ENCODE measurements around the gene PCDHB8.
"Not testable (repeated sequence)": the region's sequence is repeated elsewhere in the genome, so short reads cannot be mapped to it uniquely, and the experiment has no call there.

Gene PCDHB8

GRCh38 chr5:141184117-141184855, 6.7 kb downstream of the PCDHB8 start:
- not testable (repeated sequence) for DNase-seq (ENCODE audit: low read depth in 2 of 2)

- no peak for DNase-seq (ENCODE audit: low read depth in 2 of 2)
Measured at GRCh38 chr5:141186897-141187512, 9.4 kb downstream of the PCDHB8 start, which contains the start of gene PCDHB9. Gene PCDHB9 (plus strand): TSS chr5:141187161. CDS start chr5:141187319, 158 bp downstream.

GRCh38 chr5:141188682-141189081, 11.1 kb downstream of the PCDHB8 start:
- not testable (repeated sequence) for DNase-seq (ENCODE audit: low read depth in 2 of 2)

- DNase-seq (ENCODE audit: low read depth in 2 of 2): not testable (repeated sequence)
Measured at GRCh38 chr5:141189131-141189530, 11.5 kb downstream of the PCDHB8 start.

DNA sequence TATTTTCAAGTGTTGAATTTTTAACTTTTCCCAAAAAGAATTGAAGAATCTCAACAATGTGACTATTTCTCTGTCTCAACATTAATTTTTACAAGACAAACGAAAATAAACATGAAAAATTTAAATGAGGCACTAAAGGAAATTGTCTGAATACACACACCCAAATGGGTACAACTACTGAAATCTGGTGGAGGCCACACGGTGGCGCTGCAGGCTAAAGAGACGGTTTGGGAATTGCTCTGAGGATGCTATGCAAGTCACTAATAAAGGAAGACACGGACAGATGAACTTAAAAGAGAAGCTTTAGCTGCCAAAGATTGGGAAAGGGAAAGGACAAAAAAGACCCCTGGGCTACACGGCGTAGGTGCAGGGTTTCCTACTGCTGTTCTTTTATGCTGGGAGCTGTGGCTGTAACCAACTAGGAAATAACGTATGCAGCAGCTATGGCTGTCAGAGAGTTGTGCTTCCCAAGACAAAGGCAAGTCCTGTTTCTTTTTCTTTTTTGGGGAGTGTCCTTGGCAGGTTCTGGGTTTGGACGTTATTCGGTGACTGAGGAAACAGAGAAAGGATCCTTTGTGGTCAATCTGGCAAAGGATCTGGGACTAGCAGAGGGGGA, 14.6 kb downstream of the PCDHB8 start, which contains the start of gene PCDHB10:
TSS of gene PCDHB10 (plus strand) at position 244 of the 616 bp plus-strand sequence. CDS start at position 444, 200 bp downstream.
- DNase-seq (ENCODE audit: low read depth in 2 of 2): no peak

GRCh38 chr5:141194332-141194731, 16.7 kb downstream of the PCDHB8 start:
- DNase-seq (ENCODE audit: low read depth in 2 of 2): not testable (repeated sequence)

DNA sequence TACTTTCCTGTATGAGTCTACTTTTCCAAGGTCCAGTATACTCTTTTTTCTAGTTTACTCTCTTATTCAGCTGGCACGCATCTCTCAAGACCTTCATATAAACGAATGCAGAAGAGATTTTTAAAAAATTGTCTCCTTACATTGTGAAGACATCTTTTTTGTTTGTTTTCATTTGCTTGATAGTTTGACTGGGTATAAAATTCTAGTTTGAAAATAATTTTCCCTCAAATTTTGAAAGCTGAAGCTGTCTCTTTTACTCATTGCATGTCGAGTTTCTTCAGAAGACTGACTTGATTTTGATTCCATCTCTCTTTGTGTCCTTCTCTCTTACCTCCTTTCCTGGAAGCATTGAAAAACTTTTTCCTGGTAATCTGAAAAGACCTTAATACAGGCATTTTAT, 18.8 kb downstream of the PCDHB8 start:
- no peak for DNase-seq (ENCODE audit: low read depth in 2 of 2)

DNA sequence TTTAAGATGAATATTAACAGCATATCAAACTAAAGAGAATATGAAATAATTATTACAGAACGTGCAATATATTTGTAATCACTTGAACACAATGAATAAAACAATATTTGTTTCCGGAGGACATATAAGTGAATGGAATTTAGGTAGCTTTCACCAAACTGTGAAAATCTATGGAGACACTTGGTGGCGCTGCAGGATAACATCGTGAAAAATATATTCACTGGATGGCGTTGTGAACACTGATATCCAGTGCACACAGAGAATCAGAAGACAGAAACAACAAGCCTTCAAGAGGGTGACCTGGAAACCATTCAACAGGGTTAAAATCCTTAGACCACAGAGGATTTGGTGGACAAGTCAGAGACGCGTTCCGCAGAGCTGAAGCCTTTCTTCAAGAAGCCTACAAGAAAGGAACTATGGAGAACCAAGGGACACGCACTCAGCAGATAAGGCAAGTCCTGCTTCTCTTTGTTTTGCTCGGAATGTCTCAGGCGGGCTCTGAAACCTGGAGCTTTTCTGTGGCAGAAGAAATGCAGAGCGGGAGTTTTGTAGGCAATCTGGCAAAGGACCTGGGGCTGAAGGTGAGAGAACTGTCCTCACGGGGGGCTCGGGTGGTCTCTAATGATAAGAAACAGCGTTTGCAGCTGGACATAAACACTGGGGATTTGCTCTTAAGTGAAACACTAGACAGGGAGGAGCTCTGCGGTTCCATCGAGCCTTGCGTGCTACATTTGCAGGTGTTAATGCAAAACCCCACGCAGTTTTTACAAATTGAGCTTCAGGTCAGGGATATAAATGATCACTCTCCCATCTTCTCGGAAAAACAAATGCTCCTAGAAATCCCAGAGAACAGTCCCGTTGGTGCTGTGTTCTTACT, 22.0 kb downstream of the PCDHB8 start, which contains the start of gene PCDHB11:
TSS of gene PCDHB11 (plus strand) at position 269 of the 877 bp plus-strand sequence. CDS start at position 417, 148 bp downstream.
- DNase-seq (ENCODE audit: low read depth in 2 of 2): no peak

DNA sequence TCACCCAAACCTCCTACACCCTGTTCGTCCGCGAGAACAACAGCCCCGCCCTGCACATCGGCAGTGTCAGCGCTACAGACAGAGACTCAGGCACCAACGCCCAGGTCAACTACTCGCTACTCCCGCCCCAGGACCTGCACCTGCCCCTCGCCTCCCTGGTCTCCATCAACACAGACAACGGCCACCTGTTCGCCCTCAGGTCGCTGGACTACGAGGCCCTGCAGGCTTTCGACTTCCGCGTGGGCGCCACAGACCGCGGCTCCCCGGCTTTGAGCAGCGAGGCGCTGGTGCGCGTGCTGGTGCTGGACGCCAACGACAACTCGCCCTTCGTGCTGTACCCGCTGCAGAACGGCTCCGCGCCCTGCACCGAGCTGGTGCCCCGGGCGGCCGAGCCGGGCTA, 23.5 kb downstream of the PCDHB8 start:
- DNase-seq (ENCODE audit: low read depth in 2 of 2): not testable (repeated sequence)

GRCh38 chr5:141201646-141202045, 24.1 kb downstream of the PCDHB8 start:
- DNase-seq (ENCODE audit: low read depth in 2 of 2): not testable (repeated sequence)

GRCh38 chr5:141208478-141208877, 30.9 kb downstream of the PCDHB8 start, which contains the start of gene PCDHB12:
Gene PCDHB12 (plus strand): TSS chr5:141208719. CDS start chr5:141208908, 189 bp downstream.
- no peak for DNase-seq (ENCODE audit: low read depth in 2 of 2)

DNA sequence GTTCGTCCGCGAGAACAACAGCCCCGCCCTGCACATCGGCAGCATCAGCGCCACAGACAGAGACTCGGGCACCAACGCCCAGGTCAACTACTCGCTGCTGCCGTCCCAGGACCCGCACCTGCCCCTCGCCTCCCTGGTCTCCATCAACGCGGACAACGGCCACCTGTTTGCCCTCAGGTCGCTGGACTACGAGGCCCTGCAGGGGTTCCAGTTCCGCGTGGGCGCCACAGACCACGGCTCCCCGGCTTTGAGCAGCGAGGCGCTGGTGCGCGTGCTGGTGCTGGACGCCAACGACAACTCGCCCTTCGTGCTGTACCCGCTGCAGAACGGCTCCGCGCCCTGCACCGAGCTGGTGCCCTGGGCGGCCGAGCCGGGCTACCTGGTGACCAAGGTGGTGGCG, 32.7 kb downstream of the PCDHB8 start:
- DNase-seq (ENCODE audit: low read depth in 2 of 2): not testable (repeated sequence)

GRCh38 chr5:141210849-141211248, 33.3 kb downstream of the PCDHB8 start:
- not testable (repeated sequence) for DNase-seq (ENCODE audit: low read depth in 2 of 2)

DNA sequence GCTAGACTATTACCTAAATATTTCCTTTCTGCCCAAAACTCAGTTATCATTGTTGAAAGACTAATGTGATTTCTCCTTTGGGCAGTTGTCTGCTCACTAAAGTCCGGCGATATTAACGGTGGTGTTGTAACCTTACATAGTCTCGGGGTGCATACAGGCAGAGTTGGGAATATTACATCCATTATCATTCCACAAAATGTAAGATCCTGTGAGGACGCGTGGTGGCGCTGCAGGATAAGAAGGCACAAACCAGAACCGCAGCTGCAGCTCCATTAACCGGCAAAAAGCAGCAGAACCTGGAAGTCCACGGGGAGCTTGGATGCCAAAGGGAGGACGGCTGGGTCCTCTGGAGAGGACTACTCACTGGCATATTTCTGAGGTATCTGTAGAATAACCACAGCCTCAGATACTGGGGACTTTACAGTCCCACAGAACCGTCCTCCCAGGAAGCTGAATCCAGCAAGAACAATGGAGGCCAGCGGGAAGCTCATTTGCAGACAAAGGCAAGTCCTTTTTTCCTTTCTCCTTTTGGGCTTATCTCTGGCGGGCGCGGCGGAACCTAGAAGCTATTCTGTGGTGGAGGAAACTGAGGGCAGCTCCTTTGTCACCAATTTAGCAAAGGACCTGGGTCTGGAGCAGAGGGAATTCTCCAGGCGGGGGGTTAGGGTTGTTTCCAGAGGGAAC, 36.2 kb downstream of the PCDHB8 start, which contains the start of gene PCDHB13:
TSS of gene PCDHB13 (plus strand) at position 264 of the 684 bp plus-strand sequence. CDS start at position 469, 205 bp downstream.
- DNase-seq (ENCODE audit: low read depth in 2 of 2): not testable (repeated sequence)

GRCh38 chr5:141214583-141214982, 37.0 kb downstream of the PCDHB8 start:
- not testable (repeated sequence) for DNase-seq (ENCODE audit: low read depth in 2 of 2)

- not testable (repeated sequence) for DNase-seq (ENCODE audit: low read depth in 2 of 2)
Measured at GRCh38 chr5:141215504-141215903, 37.9 kb downstream of the PCDHB8 start.

- DNase-seq (ENCODE audit: low read depth in 2 of 2): not testable (repeated sequence)
Measured at GRCh38 chr5:141216035-141216434, 38.4 kb downstream of the PCDHB8 start.

DNA sequence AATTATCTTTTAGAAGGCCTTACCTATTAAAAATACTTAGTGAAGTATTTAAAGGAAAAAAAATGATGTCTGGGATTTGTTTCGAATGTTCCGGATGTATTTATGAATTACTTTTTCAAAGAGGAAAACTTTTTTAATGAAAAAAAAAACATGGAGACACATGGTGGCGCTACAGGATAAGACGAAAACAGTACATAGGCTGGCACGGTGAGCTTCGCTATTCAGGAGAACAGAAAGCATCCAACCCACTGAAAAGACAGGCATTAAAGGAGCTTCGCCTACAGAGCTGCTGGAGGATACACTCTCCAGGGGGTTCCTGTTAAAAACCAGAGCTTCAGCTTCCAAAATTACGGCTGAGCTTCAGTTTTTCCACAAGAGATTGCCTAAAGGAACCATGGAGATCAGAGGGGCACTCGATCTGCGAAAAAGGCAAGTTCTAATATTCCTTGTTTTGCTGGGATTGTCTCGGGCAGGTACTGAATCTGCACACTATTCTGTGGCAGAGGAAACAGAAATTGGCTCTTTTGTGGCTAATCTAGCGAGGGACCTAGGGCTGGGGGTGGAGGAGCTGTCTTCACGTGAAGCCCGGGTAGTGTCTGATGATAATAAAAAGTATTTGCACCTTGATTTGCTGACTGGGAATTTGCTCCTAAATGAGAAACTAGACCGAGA, 45.7 kb downstream of the PCDHB8 start, which contains the start of gene PCDHB14:
TSS of gene PCDHB14 (plus strand) at position 232 of the 672 bp plus-strand sequence. CDS start at position 395, 163 bp downstream.
- DNase-seq (ENCODE audit: low read depth in 2 of 2): no peak

DNA sequence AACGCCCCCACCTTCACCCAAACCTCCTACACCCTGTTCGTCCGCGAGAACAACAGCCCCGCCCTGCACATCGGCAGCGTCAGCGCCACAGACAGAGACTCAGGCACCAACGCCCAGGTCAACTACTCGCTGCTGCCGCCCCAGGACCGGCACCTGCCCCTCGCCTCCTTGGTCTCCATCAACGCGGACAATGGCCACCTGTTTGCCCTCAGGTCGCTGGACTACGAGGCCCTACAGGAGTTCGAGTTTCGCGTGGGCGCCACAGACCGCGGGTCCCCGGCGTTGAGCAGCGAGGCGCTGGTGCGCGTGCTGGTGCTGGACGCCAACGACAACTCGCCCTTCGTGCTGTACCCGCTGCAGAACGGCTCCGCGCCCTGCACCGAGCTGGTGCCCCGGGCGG, 47.3 kb downstream of the PCDHB8 start:
- not testable (repeated sequence) for DNase-seq (ENCODE audit: low read depth in 2 of 2)

- DNase-seq (ENCODE audit: low read depth in 2 of 2): not testable (repeated sequence)
Measured at GRCh38 chr5:141225421-141225820, 47.8 kb downstream of the PCDHB8 start.

All from stimulated activated CD4-positive, alpha-beta T cell treated with anti-CD3 and anti-CD28 coated beads, Interleukin-12 subunit alpha, Interleukin-12 subunit beta, amount 100 ng/mL, for 24 hours (primary cell).